Retina (tissue), 1 donor: Measurements from ENCODE around the gene HOXD13.

Experiments used
- DNase-seq: peaks from one replicate; pipeline ENCODE4 v3.0.0-alpha.2; 2016

HOXD13 gene

DNA sequence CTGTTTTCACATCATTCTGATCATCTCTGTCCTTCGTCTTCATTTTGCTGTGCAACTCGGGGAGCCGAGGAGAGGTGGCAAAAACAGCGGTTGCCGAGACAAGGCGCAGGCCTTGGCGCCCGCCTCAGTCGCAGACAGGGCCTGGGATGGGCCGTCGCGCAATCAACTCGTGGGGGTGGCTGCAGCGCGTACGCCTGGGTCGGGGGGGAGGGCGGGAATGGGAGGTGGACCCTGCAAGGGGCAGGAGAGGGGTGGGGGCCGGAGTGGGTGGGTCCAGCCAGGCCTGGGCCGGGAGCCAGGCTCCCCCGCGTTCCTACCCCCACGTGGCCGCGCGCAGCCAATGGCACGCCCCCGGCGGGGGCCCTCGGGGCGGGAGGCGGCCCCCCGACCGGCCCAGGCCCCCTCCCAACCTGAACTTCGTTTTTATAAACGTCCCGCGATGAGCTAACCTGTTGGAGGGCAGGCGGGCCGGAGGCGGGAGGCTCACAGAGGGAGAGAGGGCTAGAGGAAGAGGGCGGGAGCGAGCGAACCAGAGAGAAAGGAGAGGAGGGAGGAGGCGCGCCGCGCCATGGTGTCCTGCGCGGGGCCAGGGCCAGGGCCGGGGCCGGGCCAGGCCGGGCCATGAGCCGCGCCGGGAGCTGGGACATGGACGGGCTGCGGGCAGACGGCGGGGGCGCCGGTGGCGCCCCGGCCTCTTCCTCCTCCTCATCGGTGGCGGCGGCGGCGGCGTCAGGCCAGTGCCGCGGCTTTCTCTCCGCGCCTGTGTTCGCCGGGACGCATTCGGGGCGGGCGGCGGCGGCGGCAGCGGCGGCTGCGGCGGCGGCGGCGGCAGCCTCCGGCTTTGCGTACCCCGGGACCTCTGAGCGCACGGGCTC, at the start of gene HOXD13:
TSS of gene HOXD13 (plus strand) at position 452 of the 875 bp plus-strand sequence. CDS start at position 622, 170 bp downstream.
- DNase-seq: no peak

- DNase-seq: no peak
Measured at GRCh38 chr2:176056406-176056805, 36.1 kb upstream of the HOXD13 start.

- DNase-seq: no peak
Measured at GRCh38 chr2:176063958-176064357, 28.6 kb upstream of the HOXD13 start.

DNA sequence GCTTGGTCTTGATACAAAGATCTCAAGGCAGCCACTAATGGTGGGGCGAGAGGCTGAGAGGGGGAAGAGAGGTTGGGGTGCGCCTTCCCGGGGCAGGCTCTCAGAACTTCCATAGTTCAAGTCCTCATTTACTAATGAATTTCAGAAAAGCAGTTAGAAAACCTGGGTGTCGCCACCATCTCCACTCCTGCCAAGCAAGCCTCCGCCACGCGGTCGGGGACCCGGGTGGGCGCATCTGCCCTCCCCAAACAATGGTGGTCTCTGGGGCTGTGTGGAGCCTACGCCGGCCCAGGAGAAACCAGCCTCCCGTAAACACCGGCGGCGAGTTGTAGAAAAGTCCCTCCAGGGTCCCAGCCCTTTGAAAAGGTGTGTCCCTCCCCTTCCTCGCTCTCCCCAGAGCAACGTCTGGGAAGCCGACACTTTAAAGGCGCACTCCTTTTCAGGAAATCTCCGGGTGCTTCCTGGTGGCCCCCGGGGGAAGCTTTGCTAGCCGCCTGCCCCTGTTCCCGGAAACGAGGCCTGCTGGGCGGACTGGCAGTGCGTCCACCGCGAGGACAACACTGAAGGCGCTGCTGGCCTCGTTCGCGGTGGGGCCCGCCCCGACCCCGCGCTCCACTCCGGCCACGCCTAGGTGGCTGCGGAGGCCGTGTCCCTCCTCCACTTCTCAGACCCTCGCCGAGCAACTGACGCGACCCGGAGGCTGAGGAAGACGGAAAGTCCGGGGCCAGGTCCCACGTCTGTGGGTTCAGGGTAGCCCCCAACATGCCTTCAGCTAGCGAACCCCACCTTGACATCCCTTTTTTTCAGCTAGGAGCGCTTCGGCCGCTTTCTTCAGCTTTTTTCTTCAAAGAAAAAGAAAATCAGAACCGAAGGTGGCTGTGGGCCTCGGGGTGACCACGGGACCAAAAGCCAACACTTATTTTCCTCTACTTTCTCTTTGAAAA, 25.6 kb upstream of the HOXD13 start:
- DNase-seq: peak; percentile 75

DNA sequence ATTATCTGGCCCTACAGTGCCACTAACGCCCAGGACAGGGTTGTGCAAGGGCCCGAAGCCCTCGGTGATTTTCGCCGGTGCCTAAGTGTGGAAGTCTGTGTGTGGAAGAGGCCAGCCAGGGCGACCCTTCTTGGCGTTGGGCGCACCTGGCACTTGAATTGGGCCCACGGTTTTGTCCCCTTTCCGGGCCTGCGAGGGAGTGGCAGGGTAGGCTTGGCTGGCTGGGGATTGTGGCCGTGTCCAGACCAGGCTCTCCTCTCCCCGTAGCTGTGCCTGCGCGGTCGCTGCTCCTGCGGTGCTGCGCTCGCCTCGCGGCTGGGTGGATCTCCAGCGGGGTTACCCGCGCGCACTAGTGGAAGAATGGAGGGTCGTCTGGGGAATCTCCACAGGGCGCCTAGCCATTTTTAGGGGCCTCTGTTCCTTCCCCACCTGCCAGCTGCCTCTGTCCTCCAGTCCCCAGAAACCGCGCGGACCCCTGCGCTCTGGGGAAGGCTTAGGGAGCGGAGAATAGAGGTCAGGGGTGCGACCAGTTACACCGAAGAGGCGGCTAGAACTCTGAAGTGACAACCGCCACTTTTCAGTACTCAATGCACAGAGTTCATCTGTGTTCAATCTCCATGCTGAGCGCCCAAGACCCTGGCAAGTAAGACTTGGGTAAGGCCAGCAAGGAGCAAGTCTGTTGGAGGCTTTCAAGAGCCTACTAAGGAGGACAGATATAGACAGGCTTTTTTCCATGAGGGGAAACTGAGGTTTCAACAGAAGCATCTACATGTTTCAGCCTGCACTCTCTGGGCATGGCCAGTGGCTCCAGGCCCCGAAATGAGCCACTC, 24.7 kb upstream of the HOXD13 start:
- peak; percentile 81 for DNase-seq

GRCh38 chr2:176068419-176068832, 24.1 kb upstream of the HOXD13 start:
- peak; percentile 67 for DNase-seq

GRCh38 chr2:176071330-176072291, 20.9 kb upstream of the HOXD13 start:
- DNase-seq: peak; percentile 59

GRCh38 chr2:176072292-176072669, 20.2 kb upstream of the HOXD13 start:
- peak; percentile 9 for DNase-seq

GRCh38 chr2:176072951-176073904, 19.3 kb upstream of the HOXD13 start:
- peak; percentile 63 for DNase-seq

GRCh38 chr2:176074919-176075425, 17.5 kb upstream of the HOXD13 start:
- peak; percentile 43 for DNase-seq

DNA sequence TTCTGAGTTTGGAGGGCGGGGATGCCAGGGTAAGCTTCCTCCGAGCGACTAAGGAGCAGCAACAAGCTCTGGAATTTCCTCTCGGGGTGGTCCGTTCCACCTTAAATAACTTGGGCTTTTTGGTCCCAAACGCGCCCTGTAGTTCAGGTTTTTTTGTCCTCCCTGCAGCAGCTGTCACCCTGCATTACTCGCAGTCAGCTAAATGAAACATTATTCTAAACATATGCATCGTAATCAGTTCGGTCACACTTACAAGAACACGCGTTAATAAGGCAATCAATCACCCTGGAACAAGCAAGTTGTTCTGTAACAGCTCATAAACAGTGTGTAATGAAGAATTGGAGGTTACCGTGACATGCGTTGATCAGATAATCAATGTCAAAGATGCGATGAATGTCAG, 17.0 kb upstream of the HOXD13 start:
- peak; percentile 72 for DNase-seq

- peak; percentile 45 for DNase-seq
Measured at GRCh38 chr2:176076063-176076462, 16.5 kb upstream of the HOXD13 start.

GRCh38 chr2:176076796-176077195, 15.7 kb upstream of the HOXD13 start:
- no peak for DNase-seq

- DNase-seq: peak; percentile 67
Measured at GRCh38 chr2:176078541-176079284, 13.8 kb upstream of the HOXD13 start.

DNA sequence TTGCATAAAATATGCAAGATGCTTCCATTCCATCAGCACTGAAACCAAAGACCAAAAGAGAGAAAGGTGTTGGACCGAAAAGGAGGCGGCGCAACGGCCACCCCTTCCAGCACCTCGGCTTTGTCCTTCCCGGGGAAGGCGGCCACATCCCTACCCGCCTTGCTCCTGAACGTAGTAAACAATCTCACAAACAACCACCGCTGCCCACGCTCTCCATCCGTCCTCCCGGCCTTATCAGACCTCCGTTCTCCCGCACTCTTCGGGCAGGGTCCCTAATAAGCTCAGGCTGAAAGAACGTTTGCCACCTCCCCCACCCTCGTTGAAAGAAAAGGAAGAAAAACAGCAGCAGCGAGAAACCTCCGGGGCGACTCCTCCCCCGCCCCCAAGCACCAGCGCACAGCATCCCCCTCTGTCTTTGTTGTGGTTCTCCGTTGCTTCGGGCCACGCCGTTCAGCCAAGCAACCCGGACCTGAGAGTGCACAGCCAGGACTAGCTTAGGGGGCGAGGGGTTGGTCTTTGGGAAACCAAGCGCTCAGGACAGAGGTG, 13.2 kb upstream of the HOXD13 start:
- no peak for DNase-seq

GRCh38 chr2:176079831-176080539, 12.5 kb upstream of the HOXD13 start:
- peak; percentile 84 for DNase-seq

GRCh38 chr2:176080540-176081375, 11.8 kb upstream of the HOXD13 start:
- DNase-seq: peak; percentile 85
